HK-2 (cell line): ENCODE measurements around the gene ACE.

Experiments
- DNase-seq: peaks from one replicate; pipeline ENCODE4 v3.0.0-alpha.2; 2018; ENCODE audit not compliant: unreplicated experiment

The ACE gene

GRCh38 chr17:63476854-63477479 is at the start of gene ACE:
TSS of gene ACE (plus strand) at chr17:63477061. CDS start at chr17:63477095, 34 bp downstream.
- peak; percentile 47 for DNase-seq

GRCh38 chr17:63429766-63430165 is 47.1 kb upstream of the ACE start:
- DNase-seq, result no peak

GRCh38 chr17:63430223-63430622 is 46.6 kb upstream of the ACE start:
- DNase-seq, result no peak

GRCh38 chr17:63431618-63431938 is 45.3 kb upstream of the ACE start:
- no peak for DNase-seq

GRCh38 chr17:63431939-63432804 is 44.7 kb upstream of the ACE start:
- DNase-seq, result no peak

GRCh38 chr17:63433746-63434591 is 42.9 kb upstream of the ACE start:
- no peak for DNase-seq

- peak; percentile 49 for DNase-seq
These were observed 41.8 kb upstream of the ACE start for GRCh38 chr17:63434951-63435571.

- DNase-seq, result no peak
These were observed 41.0 kb upstream of the ACE start for GRCh38 chr17:63435681-63436522.

- no peak for DNase-seq
These were observed 40.2 kb upstream of the ACE start for GRCh38 chr17:63436523-63437110.

- no peak for DNase-seq
These were observed 39.4 kb upstream of the ACE start for GRCh38 chr17:63437287-63438091.

- no peak for DNase-seq
These were observed 38.5 kb upstream of the ACE start for GRCh38 chr17:63438092-63439051.

GRCh38 chr17:63439687-63440086 is 37.2 kb upstream of the ACE start:
- no peak for DNase-seq

- no peak for DNase-seq
These were observed 36.6 kb upstream of the ACE start for GRCh38 chr17:63440127-63440769.

- DNase-seq, result no peak
These were observed 36.0 kb upstream of the ACE start for GRCh38 chr17:63440770-63441335.

- DNase-seq, result no peak
These were observed 35.2 kb upstream of the ACE start for GRCh38 chr17:63441654-63442053.

GRCh38 chr17:63442074-63442473 is 34.8 kb upstream of the ACE start:
- DNase-seq, result no peak

- no peak for DNase-seq
These were observed 34.3 kb upstream of the ACE start for GRCh38 chr17:63442549-63443035.

GRCh38 chr17:63443053-63443452 is 33.8 kb upstream of the ACE start:
- no peak for DNase-seq
